HEK293 (cell line): ENCODE results near the gene SLC39A12.
A peak's percentile ranks its signal among the peaks of the same experiment; 100 is the strongest.

Experiments
- BCL11A ChIP-seq: fragments of 450-650 bp; formaldehyde crosslinking; IDR thresholded peaks from 2 replicates; pipeline ENCODE4 v1.5.1; 2016; ENCODE audit warnings: low read depth, missing biosample characterization, missing genetic modification characterization
- FEZF1 ChIP-seq: fragments of 450-650 bp; formaldehyde crosslinking; IDR thresholded peaks from 2 replicates; pipeline ENCODE4 v1.5.1; 2016; ENCODE audit warnings: missing biosample characterization, missing genetic modification characterization
- GFI1B ChIP-seq: fragments of 450-650 bp; formaldehyde crosslinking; IDR thresholded peaks from 2 replicates; pipeline ENCODE4 v1.5.1; 2016; ENCODE audit warnings: missing biosample characterization, missing genetic modification characterization
- GLIS1 ChIP-seq: fragments of 450-650 bp; formaldehyde crosslinking; IDR thresholded peaks from 2 replicates; pipeline ENCODE4 v1.5.1; 2016; ENCODE audit warnings: missing biosample characterization, missing genetic modification characterization
- HOXA7 ChIP-seq: sonication (generic); formaldehyde crosslinking; IDR thresholded peaks from 2 replicates; pipeline ENCODE4 v1.8.1; 2022; ENCODE audit warnings: missing genetic modification reagents, borderline replicate concordance
- HOXC10 ChIP-seq: sonication (generic); formaldehyde crosslinking; IDR thresholded peaks from 2 replicates; pipeline ENCODE4 v1.8.1; 2023; ENCODE audit warnings: mild to moderate bottlenecking, missing genetic modification reagents
- IKZF3 ChIP-seq: fragments of 450-650 bp; IDR thresholded peaks from 2 replicates; pipeline ENCODE4 v1.5.0; 2018; ENCODE audit warnings: missing biosample characterization, mild to moderate bottlenecking, missing genetic modification characterization, moderate library complexity
- MYNN ChIP-seq: fragments of 450-650 bp; formaldehyde crosslinking; IDR thresholded peaks from 2 replicates; pipeline ENCODE4 v1.5.1; 2016; ENCODE audit warnings: missing biosample characterization, missing genetic modification characterization, borderline replicate concordance
- OVOL3 ChIP-seq: fragments of 450-650 bp; formaldehyde crosslinking; IDR thresholded peaks from 2 replicates; pipeline ENCODE4 v1.5.1; 2016; ENCODE audit warnings: missing biosample characterization, missing genetic modification characterization
- PRDM1 ChIP-seq: fragments of 450-650 bp; formaldehyde crosslinking; IDR thresholded peaks from 2 replicates; pipeline ENCODE4; 2016; ENCODE audit warnings: missing biosample characterization, missing genetic modification characterization
- SCRT2 ChIP-seq: fragments of 450-650 bp; formaldehyde crosslinking; IDR thresholded peaks from 2 replicates; pipeline ENCODE4 v1.5.1; 2016; ENCODE audit warnings: missing biosample characterization, missing genetic modification characterization
- SETDB1 ChIP-seq: IDR thresholded peaks from one replicate; pipeline ENCODE4 v1.6.1; 2017; ENCODE audit warnings: mild to moderate bottlenecking, low read length, moderate library complexity, mixed read lengths; ENCODE audit not compliant: insufficient read length
- ZNF114 ChIP-seq: fragments of 450-650 bp; formaldehyde crosslinking; IDR thresholded peaks from 2 replicates; pipeline ENCODE4 v1.5.0; 2017; ENCODE audit warnings: missing biosample characterization, missing genetic modification characterization
- ZNF2 ChIP-seq: fragments of 450-650 bp; formaldehyde crosslinking; IDR thresholded peaks from 2 replicates; pipeline ENCODE4 v1.5.1; 2016; ENCODE audit warnings: missing biosample characterization, missing genetic modification characterization
- ZNF24 ChIP-seq: fragments of 450-650 bp; formaldehyde crosslinking; IDR thresholded peaks from 2 replicates; pipeline ENCODE4 v1.5.1; 2016; ENCODE audit warnings: missing biosample characterization, missing genetic modification characterization
- ZNF302 ChIP-seq: fragments of 450-650 bp; formaldehyde crosslinking; IDR thresholded peaks from 2 replicates; pipeline ENCODE4 v1.5.1; 2016; ENCODE audit warnings: missing biosample characterization, missing genetic modification characterization, low read depth
- ZNF341 ChIP-seq: fragments of 450-650 bp; formaldehyde crosslinking; IDR thresholded peaks from 2 replicates; pipeline ENCODE4; 2016; ENCODE audit warnings: low read depth, missing biosample characterization, missing genetic modification characterization
- ZNF354C ChIP-seq: fragments of 450-650 bp; formaldehyde crosslinking; IDR thresholded peaks from 2 replicates; pipeline ENCODE4 v1.5.1; 2016; ENCODE audit warnings: missing biosample characterization, missing genetic modification characterization, low read depth, borderline replicate concordance
- ZNF548 ChIP-seq: fragments of 450-650 bp; formaldehyde crosslinking; IDR thresholded peaks from 2 replicates; pipeline ENCODE4 v1.5.1; 2016; ENCODE audit warnings: missing biosample characterization, missing genetic modification characterization
- ZNF555 ChIP-seq: fragments of 450-650 bp; formaldehyde crosslinking; conservative IDR thresholded peaks from 2 replicates; pipeline ENCODE4 v1.5.1; 2017; ENCODE audit warnings: missing biosample characterization, mild to moderate bottlenecking, missing genetic modification characterization, inconsistent platforms
- ZNF561 ChIP-seq: fragments of 450-650 bp; IDR thresholded peaks from 2 replicates; pipeline ENCODE4 v1.5.1; 2018; ENCODE audit warnings: missing biosample characterization, missing genetic modification characterization, borderline replicate concordance
- ZNF629 ChIP-seq: fragments of 450-650 bp; formaldehyde crosslinking; IDR thresholded peaks from 2 replicates; pipeline ENCODE4 v1.5.1; 2017; ENCODE audit warnings: missing biosample characterization, missing genetic modification characterization
- ZNF664 ChIP-seq: fragments of 450-650 bp; formaldehyde crosslinking; IDR thresholded peaks from 2 replicates; pipeline ENCODE4 v1.5.1; 2016; ENCODE audit warnings: missing biosample characterization, missing genetic modification characterization
- ZNF670 ChIP-seq: fragments of 450-650 bp; formaldehyde crosslinking; IDR thresholded peaks from 2 replicates; pipeline ENCODE4 v1.5.1; 2016; ENCODE audit warnings: missing biosample characterization, missing genetic modification characterization, low read depth
- ZNF76 ChIP-seq: fragments of 450-650 bp; formaldehyde crosslinking; IDR thresholded peaks from 2 replicates; pipeline ENCODE4; 2016; ENCODE audit warnings: low read depth, missing biosample characterization, missing genetic modification characterization, borderline replicate concordance
- ZNF843 ChIP-seq: fragments of 450-650 bp; formaldehyde crosslinking; IDR thresholded peaks from 2 replicates; pipeline ENCODE4 v1.5.1; 2016; ENCODE audit warnings: missing biosample characterization, missing genetic modification characterization
- ZXDB ChIP-seq: fragments of 450-650 bp; formaldehyde crosslinking; IDR thresholded peaks from 2 replicates; pipeline ENCODE4 v1.5.1; 2016; ENCODE audit warnings: missing biosample characterization, missing genetic modification characterization
- TF ChIP-seq, protein P1 (sequence below): fragments of 450-650 bp; formaldehyde crosslinking; IDR thresholded peaks from 2 replicates; pipeline ENCODE4 v1.5.1; 2016; ENCODE audit warnings: missing biosample characterization, missing genetic modification characterization
- TF ChIP-seq, protein P2 (sequence below): fragments of 450-650 bp; formaldehyde crosslinking; IDR thresholded peaks from 2 replicates; pipeline ENCODE4 v1.5.1; 2017; ENCODE audit warnings: missing biosample characterization, missing genetic modification characterization
- TF ChIP-seq, protein P3 (sequence below): fragments of 450-650 bp; formaldehyde crosslinking; IDR thresholded peaks from 2 replicates; pipeline ENCODE4 v1.5.1; 2016; ENCODE audit warnings: missing biosample characterization, missing genetic modification characterization
- TF ChIP-seq, protein P4 (sequence below): fragments of 450-650 bp; formaldehyde crosslinking; IDR thresholded peaks from 2 replicates; pipeline ENCODE4 v1.5.1; 2016; ENCODE audit warnings: missing biosample characterization, missing genetic modification characterization

Gene SLC39A12

DNA sequence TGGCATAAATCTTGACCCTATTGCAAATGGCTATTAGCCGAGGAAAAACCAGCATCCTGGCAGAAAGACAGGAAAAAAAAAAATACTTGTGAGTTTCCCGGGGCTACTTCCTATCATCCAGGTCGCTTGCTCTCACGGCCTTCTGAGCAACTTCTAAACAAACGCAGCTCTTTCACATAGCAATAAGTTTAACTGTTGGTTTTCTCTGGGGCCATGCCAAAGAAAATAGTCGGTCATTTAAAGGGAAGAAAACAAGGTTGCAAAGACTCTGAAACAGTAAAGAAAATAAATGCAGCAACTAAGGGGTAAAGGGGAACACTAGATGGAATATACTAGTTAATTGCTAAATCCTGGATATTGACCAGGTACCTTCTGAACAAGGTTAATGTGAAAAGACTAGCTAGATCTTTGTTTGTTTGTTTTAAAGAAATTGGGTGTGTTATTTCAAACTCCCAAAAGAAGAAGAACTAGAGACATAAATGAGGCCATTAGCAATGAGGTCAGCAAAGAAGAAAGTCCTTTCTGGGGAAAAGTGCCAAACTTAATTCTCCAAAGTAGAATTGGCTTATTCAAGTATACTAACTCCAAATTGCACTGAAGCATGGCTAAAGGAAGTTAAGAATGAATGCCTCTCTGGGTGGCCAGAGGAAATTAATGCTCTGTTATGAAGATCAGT lies 54.2 kb downstream of the SLC39A12 start (continued):
- TF ChIP-seq GFI1B (tag by site-specific recombination) = no peak
- peak; percentile 58; the same call in 1 of the 2 replicates for TF ChIP-seq ZNF629 (tag by site-specific recombination)
- TF ChIP-seq ZNF561 (tag by site-specific recombination) = 0 out of 2 replicates have a peak, but pooled peaks have one; percentile 10
- TF ChIP-seq MYNN (tag by site-specific recombination) = no peak
- TF ChIP-seq, protein P1, sequence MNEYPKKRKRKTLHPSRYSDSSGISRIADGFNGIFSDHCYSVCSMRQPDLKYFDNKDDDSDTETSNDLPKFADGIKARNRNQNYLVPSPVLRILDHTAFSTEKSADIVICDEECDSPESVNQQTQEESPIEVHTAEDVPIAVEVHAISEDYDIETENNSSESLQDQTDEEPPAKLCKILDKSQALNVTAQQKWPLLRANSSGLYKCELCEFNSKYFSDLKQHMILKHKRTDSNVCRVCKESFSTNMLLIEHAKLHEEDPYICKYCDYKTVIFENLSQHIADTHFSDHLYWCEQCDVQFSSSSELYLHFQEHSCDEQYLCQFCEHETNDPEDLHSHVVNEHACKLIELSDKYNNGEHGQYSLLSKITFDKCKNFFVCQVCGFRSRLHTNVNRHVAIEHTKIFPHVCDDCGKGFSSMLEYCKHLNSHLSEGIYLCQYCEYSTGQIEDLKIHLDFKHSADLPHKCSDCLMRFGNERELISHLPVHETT (tag by site-specific recombination) = no peak
- no peak for TF ChIP-seq IKZF3 (tag by site-specific recombination)
- peak; percentile 88 for TF ChIP-seq ZNF664 (tag by site-specific recombination)
- peak; percentile 61 for TF ChIP-seq ZNF843 (tag by site-specific recombination)
- TF ChIP-seq PRDM1 (tag by site-specific recombination) = no peak
- TF ChIP-seq ZNF24 (tag by site-specific recombination) = peak; percentile 38; the same call in 1 of the 2 replicates
- TF ChIP-seq, protein P2, sequence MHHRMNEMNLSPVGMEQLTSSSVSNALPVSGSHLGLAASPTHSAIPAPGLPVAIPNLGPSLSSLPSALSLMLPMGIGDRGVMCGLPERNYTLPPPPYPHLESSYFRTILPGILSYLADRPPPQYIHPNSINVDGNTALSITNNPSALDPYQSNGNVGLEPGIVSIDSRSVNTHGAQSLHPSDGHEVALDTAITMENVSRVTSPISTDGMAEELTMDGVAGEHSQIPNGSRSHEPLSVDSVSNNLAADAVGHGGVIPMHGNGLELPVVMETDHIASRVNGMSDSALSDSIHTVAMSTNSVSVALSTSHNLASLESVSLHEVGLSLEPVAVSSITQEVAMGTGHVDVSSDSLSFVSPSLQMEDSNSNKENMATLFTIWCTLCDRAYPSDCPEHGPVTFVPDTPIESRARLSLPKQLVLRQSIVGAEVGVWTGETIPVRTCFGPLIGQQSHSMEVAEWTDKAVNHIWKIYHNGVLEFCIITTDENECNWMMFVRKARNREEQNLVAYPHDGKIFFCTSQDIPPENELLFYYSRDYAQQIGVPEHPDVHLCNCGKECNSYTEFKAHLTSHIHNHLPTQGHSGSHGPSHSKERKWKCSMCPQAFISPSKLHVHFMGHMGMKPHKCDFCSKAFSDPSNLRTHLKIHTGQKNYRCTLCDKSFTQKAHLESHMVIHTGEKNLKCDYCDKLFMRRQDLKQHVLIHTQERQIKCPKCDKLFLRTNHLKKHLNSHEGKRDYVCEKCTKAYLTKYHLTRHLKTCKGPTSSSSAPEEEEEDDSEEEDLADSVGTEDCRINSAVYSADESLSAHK = peak; percentile 30; the same call in 1 of the 2 replicates
- TF ChIP-seq GLIS1 (tag by site-specific recombination) = peak; percentile 43
- peak; percentile 89 for TF ChIP-seq FEZF1 (tag by site-specific recombination)
- TF ChIP-seq ZNF548 (tag by site-specific recombination) = no peak
- TF ChIP-seq ZNF76 (tag by site-specific recombination) = no peak
- TF ChIP-seq SCRT2 (tag by site-specific recombination) = no peak
- TF ChIP-seq ZNF670 (tag by site-specific recombination) = no peak
- TF ChIP-seq HOXC10 (CRISPR knock-in tag) = no peak
- TF ChIP-seq ZNF555 = no peak
- no peak for TF ChIP-seq BCL11A (tag by site-specific recombination)
- TF ChIP-seq, protein P3, sequence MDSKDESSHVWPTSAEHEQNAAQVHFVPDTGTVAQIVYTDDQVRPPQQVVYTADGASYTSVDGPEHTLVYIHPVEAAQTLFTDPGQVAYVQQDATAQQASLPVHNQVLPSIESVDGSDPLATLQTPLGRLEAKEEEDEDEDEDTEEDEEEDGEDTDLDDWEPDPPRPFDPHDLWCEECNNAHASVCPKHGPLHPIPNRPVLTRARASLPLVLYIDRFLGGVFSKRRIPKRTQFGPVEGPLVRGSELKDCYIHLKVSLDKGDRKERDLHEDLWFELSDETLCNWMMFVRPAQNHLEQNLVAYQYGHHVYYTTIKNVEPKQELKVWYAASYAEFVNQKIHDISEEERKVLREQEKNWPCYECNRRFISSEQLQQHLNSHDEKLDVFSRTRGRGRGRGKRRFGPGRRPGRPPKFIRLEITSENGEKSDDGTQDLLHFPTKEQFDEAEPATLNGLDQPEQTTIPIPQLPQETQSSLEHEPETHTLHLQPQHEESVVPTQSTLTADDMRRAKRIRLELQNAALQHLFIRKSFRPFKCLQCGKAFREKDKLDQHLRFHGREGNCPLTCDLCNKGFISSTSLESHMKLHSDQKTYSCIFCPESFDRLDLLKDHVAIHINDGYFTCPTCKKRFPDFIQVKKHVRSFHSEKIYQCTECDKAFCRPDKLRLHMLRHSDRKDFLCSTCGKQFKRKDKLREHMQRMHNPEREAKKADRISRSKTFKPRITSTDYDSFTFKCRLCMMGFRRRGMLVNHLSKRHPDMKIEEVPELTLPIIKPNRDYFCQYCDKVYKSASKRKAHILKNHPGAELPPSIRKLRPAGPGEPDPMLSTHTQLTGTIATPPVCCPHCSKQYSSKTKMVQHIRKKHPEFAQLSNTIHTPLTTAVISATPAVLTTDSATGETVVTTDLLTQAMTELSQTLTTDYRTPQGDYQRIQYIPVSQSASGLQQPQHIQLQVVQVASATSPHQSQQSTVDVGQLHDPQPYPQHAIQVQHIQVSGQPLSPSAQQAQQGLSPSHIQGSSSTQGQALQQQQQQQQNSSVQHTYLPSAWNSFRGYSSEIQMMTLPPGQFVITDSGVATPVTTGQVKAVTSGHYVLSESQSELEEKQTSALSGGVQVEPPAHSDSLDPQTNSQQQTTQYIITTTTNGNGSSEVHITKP = peak; percentile 23; the same call in 1 of the 2 replicates
- TF ChIP-seq HOXA7 (CRISPR knock-in tag) = no peak
- peak; percentile 70; the same call in 1 of the 2 replicates for TF ChIP-seq ZNF302 (tag by site-specific recombination)
- TF ChIP-seq, protein P4, sequence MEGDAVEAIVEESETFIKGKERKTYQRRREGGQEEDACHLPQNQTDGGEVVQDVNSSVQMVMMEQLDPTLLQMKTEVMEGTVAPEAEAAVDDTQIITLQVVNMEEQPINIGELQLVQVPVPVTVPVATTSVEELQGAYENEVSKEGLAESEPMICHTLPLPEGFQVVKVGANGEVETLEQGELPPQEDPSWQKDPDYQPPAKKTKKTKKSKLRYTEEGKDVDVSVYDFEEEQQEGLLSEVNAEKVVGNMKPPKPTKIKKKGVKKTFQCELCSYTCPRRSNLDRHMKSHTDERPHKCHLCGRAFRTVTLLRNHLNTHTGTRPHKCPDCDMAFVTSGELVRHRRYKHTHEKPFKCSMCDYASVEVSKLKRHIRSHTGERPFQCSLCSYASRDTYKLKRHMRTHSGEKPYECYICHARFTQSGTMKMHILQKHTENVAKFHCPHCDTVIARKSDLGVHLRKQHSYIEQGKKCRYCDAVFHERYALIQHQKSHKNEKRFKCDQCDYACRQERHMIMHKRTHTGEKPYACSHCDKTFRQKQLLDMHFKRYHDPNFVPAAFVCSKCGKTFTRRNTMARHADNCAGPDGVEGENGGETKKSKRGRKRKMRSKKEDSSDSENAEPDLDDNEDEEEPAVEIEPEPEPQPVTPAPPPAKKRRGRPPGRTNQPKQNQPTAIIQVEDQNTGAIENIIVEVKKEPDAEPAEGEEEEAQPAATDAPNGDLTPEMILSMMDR = no peak
- peak; percentile 61 for TF ChIP-seq ZXDB (tag by site-specific recombination)
- peak; percentile 45 for TF ChIP-seq OVOL3 (tag by site-specific recombination)
- peak; percentile 62; the same call in 1 of the 2 replicates for TF ChIP-seq ZNF2 (tag by site-specific recombination)
- no peak for TF ChIP-seq ZNF354C
- TF ChIP-seq ZNF341 (tag by site-specific recombination) = no peak
- TF ChIP-seq SETDB1 = no peak
- TF ChIP-seq ZNF114 (tag by site-specific recombination) = no peak
